Measurements from ENCODE around the gene IL18RAP. TPM values are rescaled to one million over a fixed set of nuclear protein-coding genes. Genes with fewer than 3 reads are reported as not detected.
A peak's percentile ranks its signal among the peaks of the same experiment; 100 is the strongest.

The IL18RAP gene
- total and polyA plus RNA-seq, 8 donors, result 0.50 to 33.3 (median 1.8) TPM; not detected in 1

- Histone ChIP-seq H3K4me1 (peaks cover 7 to 24% (median 19%) of the 10 kb centered on the region in 4 donors), H3K27me3 (no peaks in the 10 kb centered on the region), H3K36me3 (no peaks in the 10 kb centered on the region), H3K9me3 (no peaks in the 10 kb centered on the region), H3K27ac (peak overlapping the region in 2 of 5 donors; percentile 29 to 72), H3K4me3 (no peak overlapping the region)
- WGBS, 5 donors, result 29 to 74% (median 50%) methylated on average over 1 of the region's 1 CpG
- intact Hi-C loops (cut with DNase I; ENCODE audit: low total_unique reads), result no loop called here
- no peak for DNase-seq
- TF ChIP-seq POLR2A (IDR thresholded peaks at IDR 0.05) (no peak), EP300 (IDR thresholded peaks at IDR 0.05) (no peak), POLR2AphosphoS5 (IDR thresholded peaks at IDR 0.05) (no peak), CTCF (IDR thresholded peaks at IDR 0.05) (no peak)
These were observed 76.6 kb downstream of the IL18RAP start for GRCh38 chr2:102499558-102499957.

Small RNA genes within 50 kb of the gene (small RNA-seq; reads per million reads assigned to genes)
- 0 to 0.38 (median 0.03) reads per million in 4 donors for gene MIR4772

Other genes starting within 250 kb of the IL18RAP start
- 1 to 10 TPM in 3 of 5 donors, not detected in 2; 2.2 to 4.3 (median 2.9) TPM for gene IL1RL2, start 236.1 kb upstream of the IL18RAP start, total RNA-seq
- gene IL1RL2, start 236.1 kb upstream of the IL18RAP start, polyA plus RNA-seq, result 1 to 10 TPM in 2 of 3 donors, under 1 TPM in 1; 0.61 to 2.6 (median 1.2) TPM
- 10 to 100 TPM in 4 of 5 donors, under 1 TPM in 1; 0.29 to 61.7 (median 29.4) TPM for gene IL1RL1, start 111.6 kb upstream of the IL18RAP start, total RNA-seq
- gene IL1RL1, start 111.6 kb upstream of the IL18RAP start, polyA plus RNA-seq, result 10 to 100 TPM in 2 of 3 donors, 1 to 10 TPM in 1; 2.9 to 40.9 (median 21.4) TPM
- gene IL18R1, start 67.4 kb upstream of the IL18RAP start, total RNA-seq, result 10 to 100 TPM in 3 of 5 donors, 1 to 10 TPM in 1, under 1 TPM in 1; 0.29 to 83.9 (median 10.1) TPM
- 1 to 10 TPM; 1.5 to 2.7 (median 2.3) TPM for gene IL18R1, start 67.4 kb upstream of the IL18RAP start, polyA plus RNA-seq
- gene SLC9A4, start 50.1 kb downstream of the IL18RAP start, total RNA-seq, result 100 to 1,000 TPM in 3 of 5 donors, 10 to 100 TPM in 1, not detected in 1; 92.4 to 143 (median 117) TPM
- 10 to 100 TPM in 1 of 3 donors, 1 to 10 TPM in 2; 4.7 to 18.0 (median 8.9) TPM for gene SLC9A4, start 50.1 kb downstream of the IL18RAP start, polyA plus RNA-seq
- 10 to 100 TPM in 4 of 5 donors, 1 to 10 TPM in 1; 5.3 to 79.9 (median 56.7) TPM for gene SLC9A2, start 196.4 kb downstream of the IL18RAP start, total RNA-seq
- 1 to 10 TPM; 2.4 to 5.4 (median 2.6) TPM for gene SLC9A2, start 196.4 kb downstream of the IL18RAP start, polyA plus RNA-seq